Lung (tissue), 12 donors: ENCODE data around the gene NINL. TPM values are rescaled to one million over a fixed set of nuclear protein-coding genes. Genes with fewer than 3 reads are reported as not detected.

Experiments
- ATAC-seq: fragments of 200-7000 bp; cut with Tn5 transposase; one replicate; pipeline ENCODE4 v1.9.1; 2020; ENCODE audit warnings: moderate number of reproducible peaks; ENCODE audit not compliant: insufficient read depth, low FRiP score
- DNase-seq, 3 donors: peaks; one replicate each; pipeline ENCODE4 v3.0.0-alpha.2; 2013 to 2017
- H3K27ac ChIP-seq, 2 donors: one replicate each; pipeline ENCODE4 v1.5.1; 2013; ENCODE audit warnings: mild to moderate bottlenecking in 2 of 2, moderate library complexity in 2 of 2, control low read depth in 1 of 2, inconsistent platforms in 1 of 2, low read depth in 1 of 2, low read length in 1 of 2
- H3K27me3 ChIP-seq, 3 donors: one replicate each; pipeline ENCODE4 v1.5.1; 2013; ENCODE audit warnings: low read length in 2 of 3; ENCODE audit not compliant: control insufficient read depth in 3 of 3, insufficient read depth in 3 of 3
- H3K36me3 ChIP-seq, 4 donors: one replicate each; pipeline ENCODE4 v1.5.1; 2013; ENCODE audit warnings: low read length in 4 of 4, mild to moderate bottlenecking in 1 of 4, moderate library complexity in 1 of 4; ENCODE audit not compliant: control insufficient read depth in 4 of 4, insufficient read depth in 4 of 4
- H3K4me1 ChIP-seq, 5 donors: one replicate each; pipeline ENCODE4 v1.5.1; 2013; ENCODE audit warnings: low read length in 5 of 5, mild to moderate bottlenecking in 2 of 5, moderate library complexity in 1 of 5; ENCODE audit not compliant: control insufficient read depth in 5 of 5, insufficient read depth in 5 of 5
- H3K4me3 ChIP-seq: one replicate; pipeline ENCODE4 v1.5.1; 2013; ENCODE audit warnings: mild to moderate bottlenecking, control low read depth, moderate library complexity
- H3K9ac ChIP-seq, 2 donors: one replicate each; pipeline ENCODE4 v1.5.1; 2013; ENCODE audit warnings: low read length in 2 of 2, control low read depth in 1 of 2; ENCODE audit not compliant: insufficient read depth in 1 of 2
- H3K9me3 ChIP-seq, 4 donors: one replicate each; pipeline ENCODE4 v1.5.1; 2013; ENCODE audit warnings: low read length in 3 of 4, mild to moderate bottlenecking in 1 of 4, moderate library complexity in 1 of 4; ENCODE audit not compliant: control insufficient read depth in 4 of 4, insufficient read depth in 3 of 4
- WGBS, 2 donors: extraction: QIAGEN DNeasy Blood & Tissue Kit; methylation state at CpG; one replicate each; pipeline ENCODE4 v1.1.7; 2013; 5-methylcytosine and 5-hydroxymethylcytosine counted together
- polyA plus RNA-seq, 2 donors: library from polyadenylated mRNA; stranded (reverse); fragments of 200-250 nt; gene quantifications; one replicate each; pipeline ENCODE4 v1.2.1, GENCODE V29; 2013
- total RNA-seq, 2 donors: library from RNA; depleted of rRNA in 1 of 2; stranded (reverse); fragments of >200 nt in 1 of 2; gene quantifications; one replicate each; pipeline ENCODE4 v1.2.1, GENCODE V29; 2014 to 2021
- TF ChIP-seq, protein P1 (sequence below): IDR thresholded peaks from 2 replicates; pipeline ENCODE4 v1.5.1; 2012; ENCODE audit warnings: mild to moderate bottlenecking; ENCODE audit errors: control extremely low read depth, extremely low read depth
- donor health status: control.
- donor health status: control.
- donor health status: Bipolar disorder and iron deficiency.
- donor health status: healthy.
- donor health status: DM: yes; HTN: yes; CAD: no.

The NINL gene
- total and polyA plus RNA-seq, 4 donors: 4.5 to 25.9 (median 12.0) TPM

DNA sequence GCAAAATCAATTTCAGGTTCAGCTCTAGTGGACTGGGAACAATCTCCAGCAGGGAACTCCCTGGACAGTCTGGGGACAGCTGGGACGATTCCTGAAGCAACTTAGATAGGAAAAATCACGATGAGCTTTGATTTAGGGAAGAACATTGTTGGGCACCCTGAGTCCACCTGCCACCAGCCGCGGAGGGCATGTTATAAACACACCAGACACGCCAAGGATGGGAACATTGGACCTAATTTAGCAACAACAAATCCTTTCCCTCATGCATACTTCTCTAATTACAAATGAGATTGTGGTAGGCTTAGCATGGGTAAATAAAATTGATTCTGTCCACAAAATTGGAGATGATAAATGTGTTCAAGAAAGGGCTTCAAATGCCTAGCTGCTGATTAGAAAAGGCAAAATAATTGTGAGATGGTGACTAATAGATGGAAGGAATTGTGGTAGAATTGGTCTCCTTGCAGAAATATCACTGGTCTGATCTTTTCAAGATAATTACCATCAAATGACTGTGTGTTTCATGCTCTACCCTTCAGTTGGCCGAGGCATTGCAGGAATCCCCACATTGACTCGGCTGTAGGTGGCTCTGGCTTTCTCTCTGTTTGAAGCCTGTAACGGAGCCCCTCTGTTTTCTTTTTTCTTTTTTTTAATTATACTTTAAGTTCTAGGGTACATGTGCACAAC, 44.6 kb upstream of the NINL start:
- Histone ChIP-seq H3K4me3 (no peak overlapping the region), H3K36me3 (no peaks in the 10 kb centered on the region), H3K9me3 (no peaks in the 10 kb centered on the region), H3K27me3 (no peaks in the 10 kb centered on the region), H3K27ac (no peak overlapping the region), H3K4me1 (no peaks in the 10 kb centered on the region), H3K9ac (no peak overlapping the region)
- TF ChIP-seq, protein P1, sequence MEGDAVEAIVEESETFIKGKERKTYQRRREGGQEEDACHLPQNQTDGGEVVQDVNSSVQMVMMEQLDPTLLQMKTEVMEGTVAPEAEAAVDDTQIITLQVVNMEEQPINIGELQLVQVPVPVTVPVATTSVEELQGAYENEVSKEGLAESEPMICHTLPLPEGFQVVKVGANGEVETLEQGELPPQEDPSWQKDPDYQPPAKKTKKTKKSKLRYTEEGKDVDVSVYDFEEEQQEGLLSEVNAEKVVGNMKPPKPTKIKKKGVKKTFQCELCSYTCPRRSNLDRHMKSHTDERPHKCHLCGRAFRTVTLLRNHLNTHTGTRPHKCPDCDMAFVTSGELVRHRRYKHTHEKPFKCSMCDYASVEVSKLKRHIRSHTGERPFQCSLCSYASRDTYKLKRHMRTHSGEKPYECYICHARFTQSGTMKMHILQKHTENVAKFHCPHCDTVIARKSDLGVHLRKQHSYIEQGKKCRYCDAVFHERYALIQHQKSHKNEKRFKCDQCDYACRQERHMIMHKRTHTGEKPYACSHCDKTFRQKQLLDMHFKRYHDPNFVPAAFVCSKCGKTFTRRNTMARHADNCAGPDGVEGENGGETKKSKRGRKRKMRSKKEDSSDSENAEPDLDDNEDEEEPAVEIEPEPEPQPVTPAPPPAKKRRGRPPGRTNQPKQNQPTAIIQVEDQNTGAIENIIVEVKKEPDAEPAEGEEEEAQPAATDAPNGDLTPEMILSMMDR: no peak
- no peak for DNase-seq
- no peak for ATAC-seq
- WGBS, 2 donors: 84 to 92% methylated on average over 8 of the region's 8 CpGs

DNA sequence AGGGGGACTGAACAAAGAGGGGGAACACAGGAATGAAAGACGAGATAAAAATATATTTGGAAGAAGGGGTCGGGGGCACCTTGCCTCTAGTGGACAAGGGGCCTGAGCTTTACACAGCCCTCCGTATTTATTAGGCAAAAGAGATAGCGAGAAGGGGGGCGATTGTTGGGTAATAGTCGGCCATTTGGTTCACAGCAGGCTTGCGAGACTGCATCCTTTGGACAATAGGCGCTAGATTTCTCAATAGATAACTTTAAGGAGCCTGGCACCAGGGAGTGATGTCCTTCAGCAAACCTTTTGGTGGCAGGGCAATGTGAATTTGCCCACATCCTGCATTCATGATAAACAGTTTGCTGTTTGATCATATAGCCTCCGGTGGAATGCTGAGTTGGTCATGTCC, 41.4 kb upstream of the NINL start:
- no peaks in the 10 kb centered on the region for H3K36me3 ChIP-seq
- peaks cover 0 to 9% (median 4%) of the 10 kb centered on the region in 5 donors for H3K4me1 ChIP-seq
- TF ChIP-seq, protein P1: no peak
- H3K27ac ChIP-seq: no peak overlapping the region
- DNase-seq (no peak), ATAC-seq (no peak)
- WGBS, 2 donors: 75 to 81% methylated on average over 9 of the region's 9 CpGs
- H3K27me3 ChIP-seq: no peaks in the 10 kb centered on the region
- H3K4me3 ChIP-seq: no peak overlapping the region
- H3K9ac ChIP-seq: no peak overlapping the region
- no peaks in the 10 kb centered on the region for H3K9me3 ChIP-seq

DNA sequence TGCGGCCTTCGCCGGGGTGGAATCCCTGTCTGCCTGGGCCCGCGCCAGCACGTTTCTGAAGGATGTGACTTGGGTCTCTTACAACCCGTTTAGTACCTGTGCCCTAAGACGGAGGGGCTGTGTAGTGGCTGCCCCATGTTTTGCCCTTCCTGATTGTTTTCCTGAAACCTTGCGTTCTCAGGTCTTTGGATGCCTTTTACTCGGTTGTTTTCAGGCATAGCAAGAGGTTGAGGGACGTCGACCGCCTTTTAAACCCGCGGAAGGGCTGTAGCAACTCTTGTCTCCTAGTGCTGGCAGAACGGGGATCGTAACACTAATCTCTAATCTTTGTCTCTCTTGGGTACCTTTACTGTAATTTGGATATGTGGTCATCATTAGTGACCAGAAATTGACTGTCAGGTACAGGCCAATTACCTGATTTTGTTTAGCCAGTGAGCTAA, 39.2 kb upstream of the NINL start:
- WGBS, 2 donors: 37 to 42% methylated on average over 17 of the region's 17 CpGs

More for the DNA sequence above, 39.2 kb upstream of the NINL start:
- Histone ChIP-seq H3K36me3 (peaks cover 0 to 3% (median 0%) of the 10 kb centered on the region in 4 donors), H3K27ac (peak overlapping the region; percentile 92), H3K27me3 (no peaks in the 10 kb centered on the region), H3K4me1 (peaks cover 0 to 9% (median 5%) of the 10 kb centered on the region in 5 donors), H3K9me3 (no peaks in the 10 kb centered on the region), H3K9ac (peak overlapping the region; percentile 87 to 93), H3K4me3 (peak overlapping the region; percentile 89)
- ATAC-seq (no peak), DNase-seq (no peak)
- TF ChIP-seq, protein P1: no peak
